WTC11 (cell line): ENCODE measurements around the gene TDRD15. TPM values are rescaled to one million over a fixed set of nuclear protein-coding genes. Genes with fewer than 3 reads are reported as not detected.

ENCODE experiments used
- ATAC-seq: fragments of 200-7000 bp; cut with Tn5 transposase; 2 replicates; pipeline ENCODE4 v1.10.0; 2021; ENCODE audit warnings: mild to moderate bottlenecking, moderate library complexity
- CTCF ChIA-PET: fragments of 300-600 bp; sonication (Branson Sonifier 250); formaldehyde crosslinking; loops from one replicate; lab custom pipeline; 2021; ENCODE audit warnings: antibody characterized with exemption; lab: Charles Lee
- POLR2A ChIA-PET: fragments of 350-600 bp; sonication (Branson Sonifier 250); formaldehyde crosslinking; loops from one replicate; lab custom pipeline; 2021; ENCODE audit warnings: antibody characterized with exemption; lab: Charles Lee
- DNase-seq: peaks from one replicate; pipeline ENCODE4 v3.0.0; 2021; ENCODE audit warnings: low spot score
- H3K27ac Mint-ChIP-seq: 2 replicates; pipeline ENCODE4 v1.8.0; 2021; ENCODE audit warnings: mixed read lengths
- H3K27me3 Mint-ChIP-seq: 2 replicates; pipeline ENCODE4 v1.8.0; 2021; ENCODE audit warnings: low read depth, mild to moderate bottlenecking, moderate library complexity, mixed read lengths
- H3K36me3 Mint-ChIP-seq: 2 replicates; pipeline ENCODE4 v1.8.0; 2021; ENCODE audit warnings: mixed read lengths
- H3K4me1 Mint-ChIP-seq: 2 replicates; pipeline ENCODE4 v1.8.0; 2022; ENCODE audit warnings: mixed read lengths
- H3K4me3 Mint-ChIP-seq: 2 replicates; pipeline ENCODE4 v1.8.0; 2021; ENCODE audit warnings: mild to moderate bottlenecking, moderate library complexity, mixed read lengths
- H3K9me3 Mint-ChIP-seq: 2 replicates; pipeline ENCODE4 v1.8.0; 2021; ENCODE audit warnings: mixed read lengths
- CBFB ChIP-seq: sonication (generic); formaldehyde crosslinking; IDR thresholded peaks from 2 replicates; pipeline ENCODE4 v1.8.1; 2022; ENCODE audit warnings: mild to moderate bottlenecking, low read depth, missing genetic modification reagents
- CREM ChIP-seq: sonication (generic); formaldehyde crosslinking; IDR thresholded peaks from 2 replicates; pipeline ENCODE4 v1.8.1; 2022; ENCODE audit warnings: mild to moderate bottlenecking, missing genetic modification reagents, moderate library complexity
- CTCF ChIP-seq: fragments of 200-600 bp; IDR thresholded peaks from 2 replicates; pipeline ENCODE4 v1.8.0; 2022; ENCODE audit warnings: antibody characterized with exemption
- ERG ChIP-seq: fragments of 250-450 bp; sonication (Bioruptor Pico); IDR thresholded peaks from 2 replicates; pipeline ENCODE4 v1.8.0; 2021; ENCODE audit warnings: mild to moderate bottlenecking
- FOXP4 ChIP-seq: sonication (generic); formaldehyde crosslinking; IDR thresholded peaks from 2 replicates; pipeline ENCODE4 v1.8.0; 2022; ENCODE audit warnings: mild to moderate bottlenecking, missing genetic modification reagents
- GABPB1 ChIP-seq: sonication (generic); formaldehyde crosslinking; IDR thresholded peaks from 2 replicates; pipeline ENCODE4 v1.8.1; 2023; ENCODE audit warnings: mild to moderate bottlenecking, missing genetic modification reagents
- GTF2I ChIP-seq: fragments of 250-450 bp; sonication (Bioruptor Pico); conservative IDR thresholded peaks from 2 replicates; pipeline ENCODE4 v1.4.0; 2021; ENCODE audit warnings: mild to moderate bottlenecking
- IRF2 ChIP-seq: sonication (generic); formaldehyde crosslinking; IDR thresholded peaks from 2 replicates; pipeline ENCODE4 v1.8.0; 2022; ENCODE audit warnings: low read depth, missing genetic modification reagents, borderline replicate concordance
- JUN ChIP-seq: sonication (generic); formaldehyde crosslinking; IDR thresholded peaks from 2 replicates; pipeline ENCODE4 v1.8.0; 2023; ENCODE audit warnings: mild to moderate bottlenecking, missing genetic modification reagents
- NFE2L1 ChIP-seq: sonication (generic); formaldehyde crosslinking; IDR thresholded peaks from 2 replicates; pipeline ENCODE4 v1.8.1; 2023; ENCODE audit warnings: missing genetic modification reagents
- NR1H2 ChIP-seq: sonication (generic); formaldehyde crosslinking; IDR thresholded peaks from 2 replicates; pipeline ENCODE4 v1.9.0; 2021; ENCODE audit warnings: mild to moderate bottlenecking, moderate library complexity, missing genetic modification reagents
- PRDM15 ChIP-seq: sonication (generic); formaldehyde crosslinking; IDR thresholded peaks from 2 replicates; pipeline ENCODE4 v1.8.0; 2022; ENCODE audit warnings: missing genetic modification reagents
- SMAD3 ChIP-seq: sonication (generic); formaldehyde crosslinking; IDR thresholded peaks from 2 replicates; pipeline ENCODE4 v1.8.0; 2022; ENCODE audit warnings: missing genetic modification reagents, mild to moderate bottlenecking, borderline replicate concordance
- TCF7 ChIP-seq: sonication (generic); formaldehyde crosslinking; IDR thresholded peaks from 2 replicates; pipeline ENCODE4 v1.8.0; 2022; ENCODE audit warnings: mild to moderate bottlenecking, low read depth, missing genetic modification reagents, moderate library complexity
- TEAD1 ChIP-seq: sonication (generic); formaldehyde crosslinking; IDR thresholded peaks from 2 replicates; pipeline ENCODE4 v1.8.0; 2022; ENCODE audit warnings: mild to moderate bottlenecking, missing genetic modification reagents
- USF2 ChIP-seq: sonication (generic); formaldehyde crosslinking; IDR thresholded peaks from 2 replicates; pipeline ENCODE4 v1.8.1; 2023; ENCODE audit warnings: mild to moderate bottlenecking, missing genetic modification reagents, moderate library complexity
- ZNF121 ChIP-seq: sonication (generic); formaldehyde crosslinking; IDR thresholded peaks from 2 replicates; pipeline ENCODE4 v1.8.0; 2023; ENCODE audit warnings: missing genetic modification reagents
- ZNF232 ChIP-seq: sonication (generic); formaldehyde crosslinking; IDR thresholded peaks from 2 replicates; pipeline ENCODE4 v1.8.0; 2022; ENCODE audit warnings: mild to moderate bottlenecking, missing genetic modification reagents
- ZNF425 ChIP-seq: fragments of 250-450 bp; sonication (Bioruptor Pico); conservative IDR thresholded peaks from 2 replicates; pipeline ENCODE4 v1.9.0; 2021; ENCODE audit warnings: mild to moderate bottlenecking
- ZSCAN18 ChIP-seq: fragments of 250-450 bp; sonication (Bioruptor Pico); IDR thresholded peaks from 2 replicates; pipeline ENCODE4 v2.1.2; 2022; ENCODE audit warnings: mild to moderate bottlenecking, moderate library complexity
- total RNA-seq: library from RNA; stranded (reverse); gene quantifications from 3 replicates; pipeline ENCODE4 v1.2.3, GENCODE V29; 2021

Gene TDRD15
- total RNA-seq, 1 experiment from 2014 or later = not detected

GRCh38 chr2:21118302-21118920, 5.4 kb upstream of the TDRD15 start (continued):
- TF ChIP-seq PRDM15 = no peak
- TF ChIP-seq JUN (CRISPR knock-in tag) = no peak
- no peak for TF ChIP-seq CBFB (CRISPR knock-in tag)
- no peak for TF ChIP-seq CREM

GRCh38 chr2:21131861-21132260, 8.1 kb downstream of the TDRD15 start:
- Mint-ChIP-seq H3K27ac (no peak overlapping the region), H3K4me1 (no peaks in the 10 kb centered on the region), H3K4me3 (no peak overlapping the region), H3K9me3 (no peaks in the 10 kb centered on the region), H3K36me3 (no peaks in the 10 kb centered on the region), H3K27me3 (no peaks in the 10 kb centered on the region)
- no peak; the same call in 1 of the 2 replicates for ATAC-seq
- TF ChIP-seq IRF2 (CRISPR knock-in tag) = no peak
- no peak for TF ChIP-seq ZNF232 (CRISPR knock-in tag)
- TF ChIP-seq TCF7 (CRISPR knock-in tag) = no peak
- no peak for TF ChIP-seq NR1H2
- no peak for TF ChIP-seq CTCF
- TF ChIP-seq ZNF121 (CRISPR knock-in tag) = no peak
- TF ChIP-seq SMAD3 (CRISPR knock-in tag) = no peak
- TF ChIP-seq ZSCAN18 (CRISPR knock-in tag) = no peak
- no peak for TF ChIP-seq ERG
- TF ChIP-seq NFE2L1 (CRISPR knock-in tag) = no peak
- no peak for TF ChIP-seq TEAD1 (CRISPR knock-in tag)
- no peak for TF ChIP-seq GTF2I (CRISPR knock-in tag)
- TF ChIP-seq FOXP4 (CRISPR knock-in tag) = no peak
- TF ChIP-seq USF2 (CRISPR knock-in tag) = no peak
- no peak for TF ChIP-seq ZNF425 (CRISPR knock-in tag)
- TF ChIP-seq GABPB1 = no peak
- ChIA-PET CTCF (interaction anchor here (0.9 kb wide), 1 partner anchor 34 kb away, joined by 3 read pairs; no protein-coding TSS in a partner anchor), POLR2A (no interaction called here)
- DNase-seq = no peak
